K562 (cell line): Measurements from ENCODE around the gene SLX4IP. TPM values are rescaled to one million over a fixed set of nuclear protein-coding genes. Genes with fewer than 3 reads are reported as not detected.

Experiments
- ATAC-seq: fragments of 200-7000 bp; cut with Tn5 transposase; 3 replicates; pipeline ENCODE4 v1.9.1; 2020; ENCODE audit warnings: moderate library complexity
- BruUV-seq: library from RNA; stranded (reverse); fragments of 400-500 nt; replicated peaks from 2 replicates; lab custom pipeline; 2021; lab: Mats Ljungman, UMichigan
- CTCF ChIA-PET: fragments of 300-600 bp; formaldehyde crosslinking; extraction: SDS; loops from one replicate; lab custom pipeline; 2021; ENCODE audit warnings: low intra/inter-chr PET ratio; lab: Yijun Ruan, JAX
- POLR2A ChIA-PET: fragments of 300-600, 350-650 bp; sonication (Branson Sonifier 250); formaldehyde crosslinking; extraction: SDS; loops from one replicate; lab custom pipeline; 2021; ENCODE audit warnings: antibody characterized with exemption, inconsistent platforms; lab: Yijun Ruan, JAX
- DNase-seq, 4 experiments: peaks; one replicate each; pipeline versions ENCODE4 v3.0.0 to v3.0.0-alpha.2; 2011 to 2018; ENCODE audit warnings: low spot score in 3 of 4, mixed read lengths in 3 of 4; ENCODE audit errors: extremely low read depth in 1 of 4
- FAIRE-seq: peaks from 2 replicates; lab custom pipeline; 2011; peaks lifted over from hg19 to GRCh38; lab: Jason Lieb, UNC
- H2AFZ ChIP-seq: 2 replicates; pipeline ENCODE4 v1.6.0; 2011; ENCODE audit warnings: low read depth, low read length, control low read depth, inconsistent platforms
- H3K27ac ChIP-seq: fragments of 200-600 bp; 3 replicates; pipeline ENCODE4 v1.8.0; 2011; ENCODE audit warnings: low read depth, mild to moderate bottlenecking, control low read depth, inconsistent platforms, low read length, moderate library complexity, mixed read lengths; ENCODE audit errors: extremely low read depth
- H3K27me3 ChIP-seq, 2 experiments: fragments of 300-600 bp in 1 of 2; 2 replicates in 1 of 2; 3 replicates in 1 of 2; pipeline versions ENCODE4 v1.6.0 to v1.8.0; 2011; ENCODE audit warnings: inconsistent platforms in 2 of 2, low read length in 2 of 2, mild to moderate bottlenecking in 1 of 2, mixed read lengths in 1 of 2, moderate library complexity in 1 of 2; ENCODE audit not compliant: control insufficient read depth in 2 of 2, insufficient read depth in 2 of 2
- H3K36me3 ChIP-seq: fragments of 300-600 bp; 3 replicates; pipeline ENCODE4 v1.8.0; 2011; ENCODE audit warnings: mild to moderate bottlenecking, low read length, inconsistent platforms; ENCODE audit not compliant: control insufficient read depth, insufficient read depth
- H3K4me1 ChIP-seq, 2 experiments: fragments of 200-600 bp in 1 of 2; replicated peaks in 1 of 2; 2 replicates in 1 of 2; 3 replicates in 1 of 2; pipeline versions ENCODE4 v1.5.1 to v1.8.0; 2011; ENCODE audit warnings: inconsistent platforms in 2 of 2, low read length in 2 of 2, mild to moderate bottlenecking in 1 of 2, mixed read lengths in 1 of 2, moderate library complexity in 1 of 2; ENCODE audit not compliant: control insufficient read depth in 2 of 2, insufficient read depth in 2 of 2
- H3K4me2 ChIP-seq: 2 replicates; pipeline ENCODE4 v1.6.1; 2011; ENCODE audit warnings: low read length, control low read depth, inconsistent platforms, mixed read lengths; ENCODE audit not compliant: insufficient read depth
- H3K4me3 ChIP-seq: fragments of 200-600 bp; sonication (generic), shearing (Covaris generic); 2 replicates; pipeline ENCODE4 v1.5.1; 2016; ENCODE audit warnings: control low read depth, inconsistent platforms
- H3K79me2 ChIP-seq: fragments of 200-600 bp; 3 replicates; pipeline ENCODE4 v1.8.0; 2011; ENCODE audit warnings: low read length, inconsistent platforms; ENCODE audit not compliant: control insufficient read depth, insufficient read depth
- H3K9ac ChIP-seq, 2 experiments: 2 replicates each; pipeline versions ENCODE4 v1.6.0 to v1.6.1; 2011; ENCODE audit warnings: low read depth in 2 of 2, low read length in 2 of 2, control low read depth in 1 of 2, inconsistent platforms in 1 of 2, mild to moderate bottlenecking in 1 of 2, mixed read lengths in 1 of 2; ENCODE audit not compliant: insufficient read depth in 1 of 2
- H3K9me1 ChIP-seq: one replicate; pipeline ENCODE4 v1.6.0; 2011; ENCODE audit warnings: inconsistent platforms, mild to moderate bottlenecking, low read length, moderate library complexity; ENCODE audit not compliant: control insufficient read depth, insufficient read depth
- H3K9me3 ChIP-seq: replicated peaks from 2 replicates; pipeline ENCODE4 v1.5.1; 2011; ENCODE audit warnings: low read depth, low read length, inconsistent platforms; ENCODE audit not compliant: control insufficient read depth, insufficient read depth
- H4K20me1 ChIP-seq: replicated peaks from 2 replicates; pipeline ENCODE4 v1.6.1; 2011; ENCODE audit warnings: low read length, inconsistent platforms, mixed read lengths; ENCODE audit not compliant: control insufficient read depth, insufficient read depth
- BRD4 ChIP-seq: fragments of 200-600 bp; sonication (generic); IDR thresholded peaks from 2 replicates; pipeline ENCODE4 v1.6.1; 2017; ENCODE audit warnings: inconsistent platforms
- DIDO1 ChIP-seq: fragments of 450-650 bp; IDR thresholded peaks from 2 replicates; pipeline ENCODE4 v1.6.1; 2016; ENCODE audit warnings: low read depth, missing biosample characterization, missing genetic modification characterization
- L3MBTL2 ChIP-seq: fragments of 450-650 bp; IDR thresholded peaks from 2 replicates; pipeline ENCODE4 v1.6.1; 2016; ENCODE audit warnings: mild to moderate bottlenecking, moderate library complexity
- NCOA4 ChIP-seq: fragments of 450-650 bp; IDR thresholded peaks from 2 replicates; pipeline ENCODE4 v1.6.1; 2018; ENCODE audit warnings: mild to moderate bottlenecking; ENCODE audit not compliant: partially characterized antibody
- RCOR1 ChIP-seq, 2 experiments: IDR thresholded peaks; 2 replicates each; pipeline ENCODE4 v1.6.1; 2012; ENCODE audit warnings: low read depth in 2 of 2, low read length in 2 of 2, borderline replicate concordance in 1 of 2, improper control_type of control experiment in 1 of 2
- RERE ChIP-seq: sonication (generic); formaldehyde crosslinking; IDR thresholded peaks from 2 replicates; pipeline ENCODE4 v1.8.0; 2023; ENCODE audit warnings: missing genetic modification reagents, mild to moderate bottlenecking, borderline replicate concordance
- TBP ChIP-seq: optimal IDR thresholded peaks from 2 replicates; pipeline ENCODE3; 2011; ENCODE audit warnings: low read depth, low read length, improper control_type of control experiment
- TCF3 ChIP-seq: sonication (generic); formaldehyde crosslinking; IDR thresholded peaks from 2 replicates; pipeline ENCODE4 v1.4.0; 2020; ENCODE audit warnings: mild to moderate bottlenecking, missing genetic modification reagents
- UBTF ChIP-seq, 2 experiments: IDR thresholded peaks; 2 replicates each; pipeline ENCODE4 v1.6.1; 2012; ENCODE audit warnings: improper control_type of control experiment in 2 of 2, low read depth in 2 of 2, low read length in 2 of 2, borderline replicate concordance in 1 of 2
- ZNF217 ChIP-seq: sonication (generic); formaldehyde crosslinking; IDR thresholded peaks from 2 replicates; pipeline ENCODE4 v1.8.0; 2022; ENCODE audit warnings: mild to moderate bottlenecking, missing genetic modification reagents
- ZNF766 ChIP-seq: fragments of 200-800 bp; sonication (Bioruptor generic); conservative IDR thresholded peaks from 2 replicates; pipeline ENCODE4 v1.6.1; 2016; ENCODE audit warnings: missing genetic modification characterization, missing compliant biosample characterization
- WGBS: fragments of 100-300 bp; shearing (Covaris generic); methylation state at CpG from one replicate; pipeline ENCODE4 v1.1.6; 2016; ENCODE audit warnings: low coverage, mixed read lengths; ENCODE audit not compliant: insufficient coverage; ENCODE audit errors: missing lambda C conversion rate; 5-methylcytosine and 5-hydroxymethylcytosine counted together
- in situ Hi-C: fragments of 300-500 bp; cut with MboI; formaldehyde crosslinking; loops from 4 replicates; pipeline ENCODE4 v1.15.0; 2018; ENCODE audit warnings: inconsistent platforms, mixed read lengths
- intact Hi-C: fragments of 100-400 bp; cut with micrococcal nuclease; formaldehyde crosslinking; loops from 2 replicates; pipeline ENCODE4 v1.14.2; 2022
- polyA plus RNA-seq, 8 experiments: library from polyadenylated mRNA; depleted of rRNA in 4 of 8; stranded (reverse) in 5 of 8; unstranded in 3 of 8; fragments of >200 nt; fragmentation: Nextera tagmentation in 2 of 8; fragmentation: Illumina TruSeq in 1 of 8; extraction: Ambion mirVana in 2 of 8; extraction: Trizol in 1 of 8; gene quantifications; 2 replicates each; pipeline versions ENCODE4 v1.2.1 to v1.2.3, GENCODE V29; 2011 to 2014; ENCODE audit warnings: inconsistent platforms in 1 of 8, missing spikeins in 1 of 8
- total RNA-seq, 7 experiments: library from RNA; depleted of rRNA in 6 of 7; stranded (reverse); fragments of >200 nt in 6 of 7; fragmentation: Illumina TruSeq in 2 of 7; extraction: Trizol in 2 of 7; gene quantifications; 2 replicates each; pipeline versions ENCODE4 v1.2.1 to v1.2.3, GENCODE V29; 2011 to 2021; ENCODE audit warnings: low replicate concordance in 1 of 7

SLX4IP gene
- total and polyA plus RNA-seq, 9 of the 15 experiments (the other 6 are each of a cell fraction or from before 2014, with no cell fraction given): 1.5 to 5.9 (median 3.5) TPM

GRCh38 chr20:10507052-10507451 is 71.9 kb downstream of the SLX4IP start:
- H3K4me1 ChIP-seq: peaks cover 11 to 54% of the 10 kb centered on the region in 2 experiments; a peak in 4 of 5 replicates

More at GRCh38 chr20:10507052-10507451, 71.9 kb downstream of the SLX4IP start:
- no peaks in the 10 kb centered on the region for H3K9me1 ChIP-seq
- no peak overlapping the region for H3K9ac ChIP-seq
- H3K4me3 ChIP-seq: no peak overlapping the region
- BruUV-seq: no TSS peak
- no peak for TF ChIP-seq BRD4
- no peak for TF ChIP-seq ZNF766
- no peak for TF ChIP-seq UBTF (IDR thresholded peaks at IDR 0.05; ENCODE audit: borderline replicate concordance in 1 of 2, low read depth in 2 of 2, low read length in 2 of 2)
- no peak for TF ChIP-seq L3MBTL2
- TF ChIP-seq TCF3 (CRISPR knock-in tag): no peak
- no peak for TF ChIP-seq NCOA4
- no peak for TF ChIP-seq RERE (CRISPR knock-in tag)
- no peak for TF ChIP-seq ZNF217 (CRISPR knock-in tag)
- no peak for TF ChIP-seq RCOR1 (IDR thresholded peaks at IDR 0.05; ENCODE audit: borderline replicate concordance in 1 of 2, low read depth in 2 of 2, low read length in 2 of 2)
- no peak for TF ChIP-seq TBP
- no peak for TF ChIP-seq DIDO1 (tag)
- TF ChIP-seq, all 486 proteins: peak for 0
- Histone ChIP-seq H4K20me1 (no peaks in the 10 kb centered on the region), H2AFZ (no peak overlapping the region), H3K9me3 (no peaks in the 10 kb centered on the region), H3K4me2 (no peak overlapping the region), H3K27me3 (no peaks in the 10 kb centered on the region), H3K27ac (no peak overlapping the region), H3K36me3 (no peaks in the 10 kb centered on the region), H3K79me2 (peaks cover 27% of the 10 kb centered on the region; the same call in 2 of the 3 replicates)
- 55% methylated on average over 3 of the region's 4 CpGs for WGBS
- ChIA-PET CTCF (no interaction called here), POLR2A (no interaction called here)
- DNase-seq (no peak), FAIRE-seq (no peak), ATAC-seq (no peak)
- in situ Hi-C loops: no loop called here
- intact Hi-C loops: no loop called here
